Fibroblast of lung (primary cell): ENCODE measurements around the gene UGT1A1. TPM values are rescaled to one million over a fixed set of nuclear protein-coding genes. Genes with fewer than 3 reads are reported as not detected.

Experiments
- DNase-seq, 2 donors: peaks; one replicate each; pipeline versions ENCODE4 v3.0.0 to v3.0.0-alpha.2; 2010; ENCODE audit warnings: low read depth in 2 of 2
- H2AFZ ChIP-seq: 2 replicates; pipeline ENCODE4 v1.5.1; 2012; ENCODE audit warnings: low read length, control low read depth, inconsistent platforms
- H3K27ac ChIP-seq: 2 replicates; pipeline ENCODE4 v1.5.1; 2011; ENCODE audit warnings: low read length, control low read depth; ENCODE audit not compliant: insufficient read depth
- H3K27me3 ChIP-seq: 2 replicates; pipeline ENCODE4 v1.5.1; 2011; ENCODE audit warnings: mild to moderate bottlenecking, low read length; ENCODE audit not compliant: control insufficient read depth, insufficient read depth
- H3K36me3 ChIP-seq: 2 replicates; pipeline ENCODE4 v1.5.1; 2011; ENCODE audit warnings: low read length; ENCODE audit not compliant: control insufficient read depth, insufficient read depth
- H3K4me1 ChIP-seq: 2 replicates; pipeline ENCODE4 v1.5.1; 2011; ENCODE audit warnings: low read length; ENCODE audit not compliant: control insufficient read depth, insufficient read depth; ENCODE audit errors: extremely low read depth
- H3K4me2 ChIP-seq: 2 replicates; pipeline ENCODE4 v1.5.1; 2011; ENCODE audit warnings: low read length, control low read depth; ENCODE audit not compliant: insufficient read depth; ENCODE audit errors: extremely low read depth
- H3K4me3 ChIP-seq, 4 experiments: fragments of 200-600 bp in 1 of 4; sonication (generic) in 1 of 4; replicated peaks in 1 of 4; 2 replicates each; pipeline ENCODE4 v1.5.1; 2011 to 2016; ENCODE audit warnings: low read length in 4 of 4, low read depth in 3 of 4, mild to moderate bottlenecking in 3 of 4, control low read depth in 2 of 4, inconsistent platforms in 1 of 4, mixed read lengths in 1 of 4; ENCODE audit not compliant: insufficient read depth in 1 of 4; ENCODE audit errors: control extremely low read depth in 1 of 4
- H3K79me2 ChIP-seq: 2 replicates; pipeline ENCODE4 v1.5.1; 2012; ENCODE audit warnings: mild to moderate bottlenecking, low read length, inconsistent platforms; ENCODE audit not compliant: control insufficient read depth, insufficient read depth
- H3K9ac ChIP-seq: 2 replicates; pipeline ENCODE4 v1.5.1; 2011; ENCODE audit warnings: mild to moderate bottlenecking, low read length, control low read depth; ENCODE audit not compliant: insufficient read depth
- H3K9me3 ChIP-seq: 2 replicates; pipeline ENCODE4 v1.5.1; 2012; ENCODE audit warnings: low read depth, low read length; ENCODE audit not compliant: control insufficient read depth, insufficient read depth
- H4K20me1 ChIP-seq: 2 replicates; pipeline ENCODE4 v1.5.1; 2011; ENCODE audit warnings: low read length; ENCODE audit not compliant: control insufficient read depth, insufficient read depth; ENCODE audit errors: extremely low read depth
- CTCF ChIP-seq, 2 donors: IDR thresholded peaks in 1 of 2; conservative IDR thresholded peaks in 1 of 2; 1 replicate in 1 of 2; 2 replicates in 1 of 2; pipeline ENCODE4 v1.5.1; 2011 to 2012; ENCODE audit warnings: low read length in 2 of 2, control low read depth in 1 of 2, inconsistent platforms in 1 of 2, low read depth in 1 of 2, mild to moderate bottlenecking in 1 of 2
- EZH2 ChIP-seq: IDR thresholded peaks from 2 replicates; pipeline ENCODE4 v1.5.1; 2012; ENCODE audit warnings: low read length, control low read depth, mild to moderate bottlenecking; ENCODE audit errors: missing control alignments
- polyA plus RNA-seq, 2 donors: library from polyadenylated mRNA; depleted of rRNA in 1 of 2; stranded (reverse) in 1 of 2; unstranded in 1 of 2; fragments of >200 nt; gene quantifications; 2 replicates each; pipeline ENCODE4 v1.2.1, GENCODE V29; 2011 to 2012; ENCODE audit warnings: missing spikeins in 1 of 2
- total RNA-seq: library from RNA; depleted of rRNA; stranded (reverse); fragments of >200 nt; gene quantifications from 2 replicates; pipeline ENCODE4 v1.2.1, GENCODE V29; 2014

The UGT1A1 gene
- total and polyA plus RNA-seq, 2 donors (not counting 1 experiment from before 2014, with no cell fraction given): not detected

- Histone ChIP-seq H3K9me3 (no peaks in the 10 kb centered on the region), H3K4me1 (no peaks in the 10 kb centered on the region), H3K9ac (no peak overlapping the region), H3K79me2 (no peaks in the 10 kb centered on the region), H3K4me3 (no peak overlapping the region), H3K36me3 (no peaks in the 10 kb centered on the region), H3K27me3 (no peaks in the 10 kb centered on the region), H2AFZ (no peak overlapping the region), H4K20me1 (no peaks in the 10 kb centered on the region), H3K27ac (no peak overlapping the region), H3K4me2 (no peak overlapping the region)
- no peak for DNase-seq
- TF ChIP-seq CTCF (conservative IDR thresholded peaks at IDR 0.05 in 1 of 2, IDR thresholded peaks at IDR 0.05 in 1 of 2; ENCODE audit: low read depth in 1 of 2, low read length in 2 of 2) (no peak), EZH2 (no peak)
Measured at GRCh38 chr2:233754872-233755611, 5.0 kb upstream of the UGT1A1 start.

GRCh38 chr2:233756429-233757081 lies 3.5 kb upstream of the UGT1A1 start:
- Histone ChIP-seq H3K9me3 (no peaks in the 10 kb centered on the region), H3K79me2 (no peaks in the 10 kb centered on the region), H3K4me2 (no peak overlapping the region), H3K27me3 (no peaks in the 10 kb centered on the region), H3K27ac (no peak overlapping the region), H4K20me1 (no peaks in the 10 kb centered on the region), H2AFZ (no peak overlapping the region), H3K4me1 (no peaks in the 10 kb centered on the region), H3K9ac (no peak overlapping the region), H3K36me3 (no peaks in the 10 kb centered on the region), H3K4me3 (no peak overlapping the region)
- no peak for DNase-seq
- TF ChIP-seq EZH2 (no peak), CTCF (conservative IDR thresholded peaks at IDR 0.05 in 1 of 2, IDR thresholded peaks at IDR 0.05 in 1 of 2; ENCODE audit: low read depth in 1 of 2, low read length in 2 of 2) (no peak)

GRCh38 chr2:233758141-233758540 lies 1.9 kb upstream of the UGT1A1 start:
- H3K4me3 ChIP-seq: no peak overlapping the region
- no peak overlapping the region for H3K27ac ChIP-seq
- H3K36me3 ChIP-seq: no peaks in the 10 kb centered on the region
- no peaks in the 10 kb centered on the region for H3K79me2 ChIP-seq
- DNase-seq: no peak
- H3K9ac ChIP-seq: no peak overlapping the region
- no peak overlapping the region for H2AFZ ChIP-seq
- no peaks in the 10 kb centered on the region for H3K9me3 ChIP-seq
- H4K20me1 ChIP-seq: no peaks in the 10 kb centered on the region
- no peak overlapping the region for H3K4me2 ChIP-seq
- no peaks in the 10 kb centered on the region for H3K27me3 ChIP-seq
- TF ChIP-seq EZH2: no peak
- no peak for TF ChIP-seq CTCF (conservative IDR thresholded peaks at IDR 0.05 in 1 of 2, IDR thresholded peaks at IDR 0.05 in 1 of 2; ENCODE audit: low read depth in 1 of 2, low read length in 2 of 2)
- no peaks in the 10 kb centered on the region for H3K4me1 ChIP-seq
